HK-2 (cell line): Measurements from ENCODE around the gene ZNF358.
A peak's percentile ranks its signal among the peaks of the same experiment; 100 is the strongest.
"Not testable (repeated sequence)": the region's sequence is repeated elsewhere in the genome, so short reads cannot be mapped to it uniquely, and the experiment has no call there.

Experiments
- DNase-seq: peaks from one replicate; pipeline ENCODE4 v3.0.0-alpha.2; 2018; ENCODE audit not compliant: unreplicated experiment

ZNF358 gene

DNA sequence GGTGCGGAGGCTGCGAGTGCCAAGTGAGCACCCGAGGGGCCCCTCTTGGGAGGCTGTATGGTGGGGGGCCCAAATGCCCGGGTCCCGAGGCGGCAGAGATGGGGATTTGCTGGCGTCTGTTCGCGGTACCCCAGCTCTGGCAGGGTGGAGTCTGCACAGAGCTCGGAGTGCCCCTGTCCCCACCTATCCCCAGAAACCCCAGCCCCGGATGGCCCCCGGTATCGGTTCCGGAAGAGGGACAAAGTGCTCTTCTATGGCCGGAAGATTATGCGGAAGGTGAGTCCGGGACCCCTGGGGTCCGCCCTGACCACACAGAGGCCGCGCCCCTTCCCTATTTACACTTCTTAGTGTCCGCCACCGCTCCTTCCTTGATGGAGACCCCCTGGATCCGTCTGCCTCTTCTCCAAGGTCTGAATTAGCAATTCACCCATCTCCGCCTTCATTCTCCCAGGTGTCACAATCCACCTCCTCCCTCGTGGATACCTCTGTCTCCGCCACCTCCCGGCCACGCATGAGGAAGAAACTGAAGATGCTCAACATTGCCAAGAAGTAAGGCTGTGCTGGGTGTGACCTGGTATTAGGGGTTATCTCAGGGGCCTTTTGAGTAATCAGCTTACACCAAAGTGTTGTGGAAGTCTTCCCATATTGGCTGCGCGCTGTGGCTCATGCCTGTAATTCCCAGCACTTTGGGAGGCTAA, 20.2 kb downstream of the ZNF358 start:
- DNase-seq: no peak

DNA sequence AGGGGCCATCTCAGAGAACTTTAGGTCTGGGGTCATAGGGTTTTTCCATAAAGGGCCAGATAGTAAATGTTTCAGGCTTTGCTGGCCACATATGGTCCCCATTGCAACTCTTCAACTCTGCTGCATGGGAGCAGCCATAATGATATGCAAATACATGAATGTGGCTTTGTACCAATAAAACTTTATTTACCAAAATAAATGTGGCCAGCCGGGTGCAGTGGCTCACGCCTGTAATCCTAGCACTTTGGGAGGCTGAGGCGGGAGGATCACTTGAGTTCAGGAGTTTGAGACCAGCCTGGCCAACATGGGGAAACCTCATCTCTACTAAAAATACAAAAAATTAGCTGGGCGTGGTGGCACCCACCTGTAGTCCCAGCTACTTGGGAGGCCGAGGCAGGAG, 23.1 kb downstream of the ZNF358 start:
- DNase-seq: not testable (repeated sequence)

DNA sequence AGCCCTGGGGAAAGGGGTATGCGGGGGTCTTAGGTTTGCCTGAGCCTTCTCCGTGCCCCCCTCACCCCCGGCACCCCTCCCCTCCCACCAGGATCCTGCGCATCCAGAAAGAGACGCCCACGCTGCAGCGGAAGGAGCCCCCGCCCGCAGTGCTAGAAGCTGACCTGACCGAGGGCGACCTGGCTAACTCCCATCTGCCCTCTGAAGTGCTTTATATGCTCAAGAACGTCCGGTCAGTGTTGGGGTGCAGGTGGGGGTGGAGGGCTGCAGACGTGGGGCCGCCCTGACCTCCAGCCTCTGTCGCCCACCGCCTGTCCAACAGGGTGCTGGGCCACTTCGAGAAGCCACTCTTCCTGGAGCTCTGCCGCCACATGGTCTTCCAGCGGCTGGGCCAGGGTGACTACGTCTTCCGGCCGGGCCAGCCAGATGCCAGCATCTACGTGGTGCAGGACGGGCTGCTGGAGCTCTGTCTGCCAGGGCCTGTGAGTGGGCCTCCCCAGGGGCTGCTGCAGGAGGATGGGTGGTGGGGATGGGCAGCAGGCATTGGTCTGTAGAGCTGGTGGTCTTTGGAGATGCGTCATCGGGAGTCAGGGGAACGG, 24.0 kb downstream of the ZNF358 start:
- no peak for DNase-seq

DNA sequence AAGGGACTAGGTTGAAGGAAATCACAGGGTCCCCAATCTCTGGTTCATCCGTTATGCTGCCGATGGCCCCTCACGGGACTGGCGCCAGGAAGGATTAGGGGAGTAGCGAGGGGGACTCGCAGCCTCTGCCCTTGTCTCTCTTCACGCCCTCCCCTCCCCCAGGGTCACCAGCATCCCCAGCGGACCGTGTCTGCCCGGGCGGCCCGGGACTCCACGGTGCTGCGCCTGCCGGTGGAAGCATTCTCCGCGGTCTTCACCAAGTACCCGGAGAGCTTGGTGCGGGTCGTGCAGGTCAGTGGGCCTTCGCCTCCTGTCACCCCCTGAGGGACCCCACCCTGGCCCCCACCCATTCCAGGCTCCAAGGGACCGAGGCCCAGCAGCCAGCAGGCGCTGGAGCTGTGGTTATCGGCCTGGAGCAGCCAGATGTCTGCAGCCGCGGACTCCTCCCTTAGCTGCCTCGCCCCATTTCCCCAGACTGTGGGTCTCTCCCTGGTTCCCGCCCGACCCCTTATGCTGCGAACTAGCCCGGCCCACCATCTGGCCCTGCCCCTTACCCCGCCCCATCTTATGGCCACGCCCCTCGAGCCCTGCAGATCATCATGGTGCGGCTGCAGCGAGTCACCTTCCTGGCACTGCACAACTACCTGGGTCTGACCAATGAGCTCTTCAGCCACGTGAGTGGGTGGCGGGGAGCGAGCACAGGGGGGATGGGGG, 25.0 kb downstream of the ZNF358 start:
- peak; percentile 42 for DNase-seq

DNA sequence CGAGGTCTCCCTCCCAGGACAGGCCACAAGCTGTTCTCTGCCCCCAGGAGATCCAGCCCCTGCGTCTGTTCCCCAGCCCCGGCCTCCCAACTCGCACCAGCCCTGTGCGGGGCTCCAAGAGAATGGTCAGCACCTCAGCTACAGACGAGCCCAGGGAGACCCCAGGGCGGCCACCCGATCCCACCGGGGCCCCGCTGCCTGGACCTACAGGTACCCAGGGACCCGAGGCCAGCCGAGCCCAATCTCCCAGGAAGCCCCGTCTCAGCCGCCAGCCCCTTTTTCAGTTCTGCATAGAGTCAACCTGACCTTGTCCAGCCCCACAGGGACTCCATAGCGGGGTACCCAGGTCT, 25.5 kb downstream of the ZNF358 start:
- DNase-seq: no peak

DNA sequence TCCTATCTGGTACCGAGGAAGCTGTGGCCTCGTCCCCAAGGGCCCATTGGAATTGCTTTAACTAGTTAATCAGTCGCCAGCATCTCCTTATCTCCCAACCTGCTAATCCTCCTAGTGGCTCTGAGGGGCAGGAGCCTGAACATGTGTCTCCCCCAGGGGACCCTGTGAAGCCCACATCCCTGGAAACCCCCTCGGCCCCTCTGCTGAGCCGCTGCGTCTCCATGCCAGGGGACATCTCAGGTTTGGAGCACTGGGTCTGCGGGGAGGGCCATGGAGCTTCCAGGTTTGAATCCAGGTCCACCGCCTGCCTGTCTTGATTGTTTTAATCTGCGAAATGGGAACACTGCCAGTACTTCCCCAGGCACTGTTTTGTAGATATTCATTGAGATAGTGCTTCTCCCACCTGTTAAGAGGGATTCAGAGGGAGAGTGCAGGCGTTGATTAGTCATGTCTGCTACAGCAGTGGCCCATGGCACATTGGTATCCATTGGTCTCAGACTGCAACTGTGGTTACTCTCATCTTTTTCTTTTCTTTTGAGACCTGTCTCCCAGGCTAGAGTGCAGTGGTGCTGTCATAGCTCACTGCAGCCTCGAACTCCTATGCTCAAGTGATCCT, 26.0 kb downstream of the ZNF358 start:
- no peak for DNase-seq

DNA sequence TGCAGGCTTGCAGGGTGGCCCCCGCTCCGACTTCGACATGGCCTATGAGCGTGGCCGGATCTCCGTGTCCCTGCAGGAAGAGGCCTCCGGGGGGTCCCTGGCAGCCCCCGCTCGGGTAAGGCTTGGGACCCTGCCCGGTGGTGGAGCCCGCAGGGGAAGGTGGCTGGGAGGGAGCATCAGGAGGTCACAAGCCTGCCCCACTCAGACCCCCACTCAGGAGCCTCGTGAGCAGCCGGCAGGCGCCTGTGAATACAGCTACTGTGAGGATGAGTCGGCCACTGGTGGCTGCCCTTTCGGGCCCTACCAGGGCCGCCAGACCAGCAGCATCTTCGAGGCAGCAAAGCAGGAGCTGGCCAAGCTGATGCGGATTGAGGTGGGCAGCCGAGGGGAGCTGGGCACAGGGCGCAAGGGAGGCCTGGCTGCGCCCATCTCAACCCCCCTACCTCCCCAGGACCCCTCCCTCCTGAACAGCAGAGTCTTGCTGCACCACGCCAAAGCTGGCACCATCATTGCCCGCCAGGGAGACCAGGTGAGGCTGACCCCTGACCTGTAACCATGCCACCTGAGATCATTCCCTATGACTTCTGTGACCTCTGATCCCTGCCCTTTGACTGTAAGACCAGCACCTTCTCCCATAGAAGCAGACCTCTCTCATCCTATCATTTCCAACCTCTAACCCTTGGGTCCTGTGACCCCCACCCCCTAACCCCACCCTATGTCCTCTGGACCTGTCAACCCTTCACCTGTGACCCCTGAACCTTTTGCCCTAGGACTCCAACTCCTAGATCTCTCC, 26.8 kb downstream of the ZNF358 start:
- no peak for DNase-seq

DNA sequence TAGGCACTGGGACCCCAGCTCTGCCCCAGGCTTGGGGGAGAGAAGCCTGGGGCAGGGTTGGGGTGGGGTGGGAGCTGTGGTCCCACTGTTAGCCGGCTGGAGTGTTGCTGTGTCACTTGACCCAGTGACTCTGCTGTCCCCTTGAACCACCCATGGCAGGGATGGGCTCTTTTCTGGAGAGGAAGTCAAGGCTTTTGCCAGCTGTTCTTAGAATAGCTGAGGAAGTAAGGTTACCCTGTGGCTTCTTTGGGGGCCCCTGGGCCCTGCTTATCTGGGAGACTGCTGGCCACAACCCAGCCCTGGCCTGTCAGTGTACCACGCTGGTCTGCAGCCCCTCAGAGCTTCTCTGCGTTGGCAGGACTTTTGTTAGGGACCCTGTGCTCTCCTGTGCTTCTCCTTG, 28.7 kb downstream of the ZNF358 start:
- no peak for DNase-seq

DNA sequence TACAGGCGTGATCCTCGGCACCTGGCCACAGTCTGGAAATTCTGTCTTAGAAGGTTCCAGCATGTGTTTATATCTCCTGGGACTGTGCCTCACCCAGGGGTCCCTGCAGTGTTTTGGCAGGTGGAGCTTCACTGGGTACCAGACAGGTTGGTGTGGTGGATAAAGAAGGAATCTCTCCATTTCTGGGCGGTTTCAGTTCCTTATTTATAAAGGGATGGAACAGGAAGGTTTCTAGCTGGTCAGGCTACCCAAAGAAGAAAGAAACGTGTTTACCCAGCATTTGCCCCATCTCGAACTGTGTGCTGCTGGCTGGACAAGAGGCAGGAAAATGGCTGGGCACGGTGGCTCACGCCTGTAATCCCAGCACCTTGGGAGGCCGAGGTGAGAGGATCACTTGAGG, 29.4 kb downstream of the ZNF358 start:
- DNase-seq: no peak

DNA sequence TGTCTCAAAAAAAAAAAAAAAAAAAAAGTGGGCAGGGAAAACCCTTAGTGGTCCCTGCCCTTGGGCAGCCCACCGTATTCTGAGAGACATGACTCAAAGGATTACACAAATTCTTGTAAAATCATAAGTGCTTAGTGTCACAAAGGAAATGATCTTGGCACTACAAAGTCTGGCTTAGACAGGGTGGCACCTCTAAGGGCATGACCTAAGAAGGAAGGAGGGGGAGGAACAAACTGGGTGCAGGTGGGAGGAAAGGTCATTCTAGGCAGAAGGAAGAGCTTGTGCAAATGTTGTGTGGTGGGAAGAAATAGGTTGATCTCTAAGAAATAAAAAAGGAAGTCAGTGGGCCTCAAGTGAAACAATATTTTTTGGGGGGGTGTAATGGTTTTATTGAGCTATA, 30.0 kb downstream of the ZNF358 start:
- DNase-seq: no peak

DNA sequence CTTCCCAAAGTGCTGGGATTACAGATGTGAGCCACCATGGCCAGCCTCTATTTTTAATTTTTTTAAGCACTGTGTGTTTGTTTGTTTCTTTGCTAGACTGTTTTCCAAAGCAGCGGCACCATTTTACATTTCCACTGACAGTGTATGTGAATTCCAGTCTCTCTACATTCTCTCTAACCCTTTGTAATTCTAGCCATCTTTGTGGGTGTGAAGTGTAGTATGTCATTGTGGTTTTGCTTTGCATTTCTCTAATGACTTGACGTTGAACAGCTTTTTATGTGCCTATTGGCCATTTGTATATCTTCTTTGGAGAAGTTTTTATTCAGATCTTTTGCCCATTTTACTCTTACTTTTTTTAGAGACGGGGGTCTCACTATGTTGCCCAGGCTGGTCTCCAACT, 31.3 kb downstream of the ZNF358 start:
- no peak for DNase-seq

DNA sequence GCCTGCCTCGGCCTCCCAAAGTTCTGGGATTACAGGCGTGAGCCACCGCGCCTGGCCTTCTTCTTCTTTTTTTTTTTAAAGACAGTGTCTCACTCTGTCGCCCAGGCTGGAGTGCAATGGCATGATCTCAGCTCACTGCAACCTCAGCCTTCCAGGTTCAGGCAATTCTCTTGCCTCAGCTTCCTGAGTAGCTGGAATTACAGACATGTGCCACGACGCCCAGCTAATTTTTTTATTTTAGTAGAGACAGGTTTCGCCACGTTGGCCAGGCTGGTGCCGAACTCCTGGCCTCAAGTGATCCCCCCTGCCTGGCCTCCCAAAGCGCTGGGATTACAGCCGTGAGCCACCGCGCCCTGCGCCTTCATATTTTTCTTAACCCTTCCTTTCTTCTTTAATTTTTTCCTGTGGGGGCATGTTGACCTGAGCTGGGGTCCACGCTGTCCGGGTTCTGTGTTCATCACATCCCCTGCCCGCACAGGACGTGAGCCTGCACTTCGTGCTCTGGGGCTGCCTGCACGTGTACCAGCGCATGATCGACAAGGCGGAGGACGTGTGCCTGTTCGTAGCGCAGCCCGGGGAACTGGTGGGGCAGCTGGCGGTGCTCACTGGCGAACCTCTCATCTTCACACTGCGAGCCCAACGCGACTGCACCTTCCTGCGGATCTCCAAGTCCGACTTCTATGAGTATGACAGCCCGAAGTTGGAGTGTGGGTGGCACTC, 33.7 kb downstream of the ZNF358 start:
- no peak for DNase-seq

DNA sequence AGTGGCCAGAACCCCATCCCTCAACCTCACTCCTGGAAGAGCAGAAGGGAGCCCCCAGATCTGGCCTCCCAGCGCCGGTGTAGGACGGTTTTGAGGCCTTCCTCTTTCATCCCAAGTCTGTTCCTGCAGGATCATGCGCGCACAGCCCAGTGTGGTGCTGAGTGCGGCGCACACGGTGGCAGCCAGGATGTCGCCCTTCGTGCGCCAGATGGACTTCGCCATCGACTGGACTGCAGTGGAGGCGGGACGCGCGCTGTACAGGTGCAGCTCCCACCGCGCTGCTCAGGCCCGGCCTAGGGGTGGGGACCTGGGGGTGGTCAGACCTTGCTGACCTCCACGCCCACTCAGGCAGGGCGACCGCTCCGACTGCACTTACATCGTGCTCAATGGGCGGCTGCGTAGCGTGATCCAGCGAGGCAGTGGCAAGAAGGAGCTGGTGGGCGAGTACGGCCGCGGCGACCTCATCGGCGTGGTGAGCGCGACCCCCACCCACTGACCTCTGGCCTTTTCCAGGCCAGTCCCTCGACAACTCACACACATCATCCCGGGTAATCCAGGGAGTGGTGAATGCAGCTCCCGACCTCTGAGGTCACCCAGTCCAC, 34.4 kb downstream of the ZNF358 start:
- DNase-seq: no peak

DNA sequence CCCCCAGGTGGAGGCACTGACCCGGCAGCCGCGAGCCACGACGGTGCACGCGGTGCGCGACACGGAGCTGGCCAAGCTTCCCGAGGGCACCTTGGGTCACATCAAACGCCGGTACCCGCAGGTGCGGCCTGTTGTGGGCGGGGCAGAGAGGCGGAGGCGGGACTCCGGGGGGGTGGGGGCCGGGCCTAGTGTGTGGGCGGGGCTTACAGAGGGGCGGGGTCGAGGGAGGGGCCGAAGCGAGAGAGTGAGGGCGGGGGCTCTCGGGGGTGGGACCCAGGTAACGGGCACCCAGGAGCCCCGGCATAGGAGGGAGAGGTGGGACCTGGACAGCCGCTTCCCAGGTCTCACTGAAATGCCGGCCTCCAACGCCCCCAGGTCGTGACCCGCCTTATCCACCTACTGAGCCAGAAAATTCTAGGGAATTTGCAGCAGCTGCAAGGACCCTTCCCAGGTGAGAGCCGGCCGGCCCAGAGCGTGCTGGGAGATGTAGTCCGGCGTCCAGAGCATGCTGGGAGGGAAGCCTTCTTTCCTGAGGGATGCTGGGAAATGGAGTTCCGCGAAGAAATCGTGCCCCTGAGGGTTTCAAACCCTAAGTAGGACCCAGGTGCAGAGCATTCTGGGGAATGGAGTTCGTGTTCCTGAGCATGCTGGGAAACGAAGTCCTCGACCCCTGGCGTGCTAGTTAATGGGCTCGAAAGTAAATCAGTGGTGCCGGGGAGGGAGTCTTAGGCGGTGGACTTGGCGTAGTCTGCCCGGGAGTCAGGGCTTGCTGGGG, 35.3 kb downstream of the ZNF358 start:
- DNase-seq: no peak

DNA sequence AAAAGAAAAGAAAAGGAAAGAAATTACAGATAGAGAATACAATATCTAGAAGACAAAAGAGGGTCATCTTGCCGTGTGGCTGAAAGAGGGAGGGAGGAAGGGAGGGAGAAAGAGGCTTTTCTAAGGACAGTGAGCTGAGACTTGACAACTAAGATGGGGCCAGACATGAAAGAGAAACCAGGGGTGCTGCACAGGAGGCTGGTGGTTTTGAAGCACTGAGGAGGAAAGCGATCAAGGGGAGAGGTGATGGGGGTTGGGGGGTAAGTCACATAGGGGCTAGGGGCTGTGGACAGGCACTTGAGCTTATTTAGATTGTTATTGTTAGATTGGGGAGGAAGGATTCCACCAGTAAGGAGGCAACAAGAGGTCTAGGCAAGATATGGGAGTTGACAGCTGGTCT, 36.9 kb downstream of the ZNF358 start:
- DNase-seq: no peak

DNA sequence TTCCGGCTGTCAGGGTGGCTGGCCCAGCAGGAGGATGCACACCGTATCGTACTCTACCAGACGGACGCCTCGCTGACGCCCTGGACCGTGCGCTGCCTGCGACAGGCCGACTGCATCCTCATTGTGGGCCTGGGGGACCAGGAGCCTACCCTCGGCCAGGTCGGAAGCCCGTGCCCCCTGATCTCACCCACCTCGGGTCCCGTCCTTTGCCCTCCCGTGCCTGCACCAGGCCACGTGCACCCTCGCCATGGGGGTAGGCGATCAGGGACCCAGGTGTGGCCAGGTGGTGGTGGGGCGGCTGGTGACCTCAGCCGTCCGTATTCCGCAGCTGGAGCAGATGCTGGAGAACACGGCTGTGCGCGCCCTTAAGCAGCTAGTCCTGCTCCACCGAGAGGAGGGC, 38.7 kb downstream of the ZNF358 start:
- DNase-seq: no peak

DNA sequence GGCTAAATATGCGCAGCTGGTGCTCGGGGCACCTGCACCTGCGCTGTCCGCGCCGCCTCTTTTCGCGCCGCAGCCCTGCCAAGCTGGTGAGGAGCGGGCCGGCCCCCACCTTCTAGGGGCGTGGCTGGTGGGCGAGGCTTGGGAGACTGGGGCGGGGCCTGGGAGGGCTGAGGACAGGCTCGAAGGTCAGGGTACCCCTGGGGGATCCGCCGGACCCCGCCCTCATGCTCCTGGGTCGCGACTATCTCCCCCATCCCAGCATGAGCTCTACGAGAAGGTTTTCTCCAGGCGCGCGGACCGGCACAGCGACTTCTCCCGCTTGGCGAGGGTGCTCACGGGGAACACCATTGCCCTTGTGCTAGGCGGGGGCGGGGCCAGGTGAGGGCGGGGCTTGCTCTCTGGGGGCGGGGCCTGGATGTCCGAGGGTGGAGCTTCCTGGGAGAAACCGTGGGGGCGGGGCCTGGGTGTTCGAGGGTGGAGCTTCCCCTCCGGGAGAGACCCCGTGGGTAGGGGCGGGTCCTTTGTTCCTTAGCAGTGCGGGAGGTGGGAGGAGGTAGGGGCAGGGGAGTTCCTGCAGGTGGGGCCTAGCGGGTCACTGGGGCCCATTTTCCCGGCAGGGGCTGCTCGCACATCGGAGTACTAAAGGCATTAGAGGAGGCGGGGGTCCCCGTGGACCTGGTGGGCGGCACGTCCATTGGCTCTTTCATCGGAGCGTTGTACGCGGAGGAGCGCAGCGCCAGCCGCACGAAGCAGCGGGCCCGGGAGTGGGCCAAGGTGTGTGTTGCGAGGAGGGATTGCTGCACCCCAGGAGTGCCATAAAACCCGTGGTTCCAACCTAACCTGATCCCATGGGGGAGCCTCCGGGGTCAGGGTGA, 39.3 kb downstream of the ZNF358 start:
- DNase-seq: no peak

DNA sequence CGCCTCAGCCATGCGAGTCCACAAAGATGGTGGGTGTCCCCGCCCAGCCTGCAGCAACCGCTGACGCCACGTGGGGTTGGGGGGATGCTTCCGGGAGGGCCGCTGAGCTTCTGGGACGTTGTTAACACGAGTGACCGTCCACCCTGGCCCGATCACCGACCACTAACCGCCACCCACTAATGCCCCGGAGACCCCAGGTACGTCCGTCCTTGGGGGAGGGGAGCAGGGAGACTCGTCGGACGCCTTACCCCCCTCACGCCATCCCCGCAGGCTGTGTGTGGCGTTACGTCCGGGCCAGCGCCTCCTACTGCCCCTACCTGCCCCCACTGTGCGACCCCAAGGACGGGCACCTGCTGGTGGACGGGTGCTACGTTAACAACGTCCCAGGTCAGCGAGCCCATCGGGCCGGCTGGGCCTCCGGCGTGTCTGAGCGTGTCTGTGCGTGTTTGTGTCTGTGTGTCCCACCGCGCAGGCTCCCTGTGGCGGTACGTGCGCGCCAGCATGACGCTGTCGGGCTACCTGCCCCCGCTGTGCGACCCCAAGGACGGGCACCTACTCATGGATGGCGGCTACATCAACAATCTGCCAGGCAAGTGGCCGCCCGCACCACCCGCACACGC, 40.9 kb downstream of the ZNF358 start:
- DNase-seq: no peak

DNA sequence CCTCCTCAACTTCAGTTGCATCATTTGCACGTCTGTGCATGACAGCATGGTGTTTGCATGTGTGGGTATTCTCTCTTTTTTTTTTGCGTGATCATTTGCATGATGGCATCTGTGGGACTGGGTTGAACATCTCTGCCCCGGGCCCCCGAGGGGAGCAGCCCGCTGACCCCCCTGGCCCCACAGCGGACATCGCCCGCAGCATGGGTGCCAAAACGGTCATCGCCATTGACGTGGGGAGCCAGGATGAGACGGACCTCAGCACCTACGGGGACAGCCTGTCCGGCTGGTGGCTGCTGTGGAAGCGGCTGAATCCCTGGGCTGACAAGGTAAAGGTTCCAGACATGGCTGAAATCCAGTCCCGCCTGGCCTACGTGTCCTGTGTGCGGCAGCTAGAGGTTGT, 42.8 kb downstream of the ZNF358 start:
- no peak for DNase-seq
